GM12878 (cell line): ENCODE results near the gene SP100. TPM values are rescaled to one million over a fixed set of nuclear protein-coding genes. Genes with fewer than 3 reads are reported as not detected.

Source experiments
- BACH1 ChIP-seq: fragments of 450-650 bp; IDR thresholded peaks from 2 replicates; pipeline ENCODE4 v1.6.1; 2017; ENCODE audit warnings: mild to moderate bottlenecking, borderline replicate concordance
- CBX3 ChIP-seq: fragments of 200-600 bp; sonication (generic); IDR thresholded peaks from 2 replicates; pipeline ENCODE4 v1.6.1; 2016; ENCODE audit warnings: low read depth, borderline replicate concordance
- CEBPZ ChIP-seq: fragments of 150-350 bp; IDR thresholded peaks from 2 replicates; pipeline ENCODE4 v1.6.1; 2016; ENCODE audit warnings: low read depth, low read length
- ETV6 ChIP-seq, 2 experiments: fragments of 450-650 bp in 1 of 2; IDR thresholded peaks in 1 of 2; conservative IDR thresholded peaks in 1 of 2; 2 replicates each; pipeline ENCODE4 v1.6.1; 2014; ENCODE audit warnings: antibody characterized with exemption in 1 of 2, borderline replicate concordance in 1 of 2, low read depth in 1 of 2, mild to moderate bottlenecking in 1 of 2, moderate library complexity in 1 of 2
- IKZF2 ChIP-seq, 2 experiments: fragments of 450-650 bp; IDR thresholded peaks; 2 replicates each; pipeline ENCODE4 v1.6.1; 2017; ENCODE audit warnings: mild to moderate bottlenecking in 2 of 2, moderate library complexity in 2 of 2
- KDM1A ChIP-seq: fragments of 200-600 bp; sonication (generic); IDR thresholded peaks from 2 replicates; pipeline ENCODE4 v1.6.1; 2016; ENCODE audit warnings: borderline replicate concordance
- MLLT1 ChIP-seq: fragments of 450-650 bp; IDR thresholded peaks from 2 replicates; pipeline ENCODE4 v1.6.1; 2016; ENCODE audit warnings: mild to moderate bottlenecking
- NR2C2 ChIP-seq: IDR thresholded peaks from 2 replicates; pipeline ENCODE4 v1.6.1; 2011; ENCODE audit warnings: borderline replicate concordance, low read depth; ENCODE audit not compliant: control insufficient read depth, insufficient read length
- NRF1 ChIP-seq: conservative IDR thresholded peaks from 2 replicates; pipeline ENCODE4 v1.6.1; 2011; ENCODE audit warnings: mild to moderate bottlenecking, low read depth, low read length, improper control_type of control experiment
- POU2F2 ChIP-seq: IDR thresholded peaks from 3 replicates; pipeline ENCODE4 v1.6.1; 2011; ENCODE audit warnings: low read depth, mild to moderate bottlenecking, low read length, borderline replicate concordance
- RAD51 ChIP-seq: fragments of 450-650 bp; IDR thresholded peaks from 2 replicates; pipeline ENCODE4 v1.6.1; 2016; ENCODE audit warnings: moderate library complexity, mild to moderate bottlenecking, inconsistent platforms
- SMAD1 ChIP-seq: fragments of 450-650 bp; IDR thresholded peaks from 2 replicates; pipeline ENCODE4 v1.6.1; 2018; ENCODE audit warnings: mild to moderate bottlenecking, low read depth; ENCODE audit not compliant: partially characterized antibody
- SMAD5 ChIP-seq: IDR thresholded peaks from 2 replicates; pipeline ENCODE4 v1.6.1; 2016; ENCODE audit warnings: antibody characterized with exemption, low read depth
- SP1 ChIP-seq: IDR thresholded peaks from one replicate; pipeline ENCODE4 v1.6.1; 2011; ENCODE audit warnings: low read depth, low read length
- SREBF2 ChIP-seq: IDR thresholded peaks from 2 replicates; pipeline ENCODE4 v1.6.1; 2012; ENCODE audit warnings: mild to moderate bottlenecking, low read length
- YBX1 ChIP-seq: fragments of 450-650 bp; IDR thresholded peaks from 2 replicates; pipeline ENCODE4 v1.6.1; 2016; ENCODE audit warnings: antibody characterized with exemption
- ZBED1 ChIP-seq: IDR thresholded peaks from 2 replicates; pipeline ENCODE4 v1.6.1; 2016; ENCODE audit warnings: borderline replicate concordance
- ZNF207 ChIP-seq: fragments of 450-650 bp; IDR thresholded peaks from 2 replicates; pipeline ENCODE4 v1.6.1; 2014; ENCODE audit warnings: antibody characterized with exemption, mild to moderate bottlenecking, borderline replicate concordance
- ZZZ3 ChIP-seq: IDR thresholded peaks from 2 replicates; pipeline ENCODE4 v1.6.1; 2011; ENCODE audit warnings: low read depth; ENCODE audit not compliant: control insufficient read depth, insufficient read length
- polyA plus RNA-seq, 11 experiments: library from polyadenylated mRNA; depleted of rRNA in 4 of 11; unstranded in 6 of 11; stranded (reverse) in 5 of 11; fragments of >200 nt; fragmentation: Nextera tagmentation in 4 of 11; fragmentation: Illumina TruSeq in 1 of 11; extraction: Ambion mirVana in 4 of 11; extraction: Trizol in 1 of 11; gene quantifications; 1 replicate in 1 of 11; 2 replicates in 10 of 11; pipeline versions ENCODE4 v1.2.1 to v1.2.3, GENCODE V29; 2011 to 2016; ENCODE audit warnings: inconsistent platforms in 2 of 11, missing spikeins in 2 of 11, low read depth in 1 of 11
- total RNA-seq, 4 experiments: library from RNA; depleted of rRNA in 3 of 4; stranded (reverse); fragments of >200 nt in 3 of 4; fragmentation: Illumina TruSeq in 1 of 4; extraction: Trizol in 1 of 4; gene quantifications; 2 replicates each; pipeline versions ENCODE4 v1.2.1 to v1.2.3, GENCODE V29; 2013 to 2021
- TF ChIP-seq, protein P1 (sequence below): fragments of 450-650 bp; formaldehyde crosslinking; IDR thresholded peaks from 2 replicates; pipeline ENCODE4 v1.5.0; 2022; ENCODE audit warnings: mild to moderate bottlenecking, missing genetic modification characterization

SP100 gene
- total and polyA plus RNA-seq, 10 of the 15 experiments (the other 5 are each of a cell fraction or from before 2014, with no cell fraction given), result 109 to 239 (median 180) TPM

GRCh38 chr2:230589497-230590015 lies 173.6 kb downstream of the SP100 start (continued):
- TF ChIP-seq, protein P1, sequence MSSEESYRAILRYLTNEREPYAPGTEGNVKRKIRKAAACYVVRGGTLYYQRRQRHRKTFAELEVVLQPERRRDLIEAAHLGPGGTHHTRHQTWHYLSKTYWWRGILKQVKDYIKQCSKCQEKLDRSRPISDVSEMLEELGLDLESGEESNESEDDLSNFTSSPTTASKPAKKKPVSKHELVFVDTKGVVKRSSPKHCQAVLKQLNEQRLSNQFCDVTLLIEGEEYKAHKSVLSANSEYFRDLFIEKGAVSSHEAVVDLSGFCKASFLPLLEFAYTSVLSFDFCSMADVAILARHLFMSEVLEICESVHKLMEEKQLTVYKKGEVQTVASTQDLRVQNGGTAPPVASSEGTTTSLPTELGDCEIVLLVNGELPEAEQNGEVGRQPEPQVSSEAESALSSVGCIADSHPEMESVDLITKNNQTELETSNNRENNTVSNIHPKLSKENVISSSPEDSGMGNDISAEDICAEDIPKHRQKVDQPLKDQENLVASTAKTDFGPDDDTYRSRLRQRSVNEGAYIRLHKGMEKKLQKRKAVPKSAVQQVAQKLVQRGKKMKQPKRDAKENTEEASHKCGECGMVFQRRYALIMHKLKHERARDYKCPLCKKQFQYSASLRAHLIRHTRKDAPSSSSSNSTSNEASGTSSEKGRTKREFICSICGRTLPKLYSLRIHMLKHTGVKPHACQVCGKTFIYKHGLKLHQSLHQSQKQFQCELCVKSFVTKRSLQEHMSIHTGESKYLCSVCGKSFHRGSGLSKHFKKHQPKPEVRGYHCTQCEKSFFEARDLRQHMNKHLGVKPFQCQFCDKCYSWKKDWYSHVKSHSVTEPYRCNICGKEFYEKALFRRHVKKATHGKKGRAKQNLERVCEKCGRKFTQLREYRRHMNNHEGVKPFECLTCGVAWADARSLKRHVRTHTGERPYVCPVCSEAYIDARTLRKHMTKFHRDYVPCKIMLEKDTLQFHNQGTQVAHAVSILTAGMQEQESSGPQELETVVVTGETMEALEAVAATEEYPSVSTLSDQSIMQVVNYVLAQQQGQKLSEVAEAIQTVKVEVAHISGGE (CRISPR knock-in tag), result no peak
- no peak; the same call in 1 of the 2 replicates for TF ChIP-seq MLLT1
- TF ChIP-seq BACH1, result peak; percentile 97
- no peak for TF ChIP-seq KDM1A
- peak; percentile 88 for TF ChIP-seq ZBED1
- TF ChIP-seq ZZZ3, result no peak
- TF ChIP-seq SP1, result peak; percentile 69
- peak; percentile 56; the same call in 1 of the 2 replicates for TF ChIP-seq RAD51
- TF ChIP-seq CBX3, result no peak
- no peak for TF ChIP-seq NRF1
- peak; percentile 93 for TF ChIP-seq POU2F2
- peak; percentile 99 for TF ChIP-seq IKZF2 (IDR thresholded peaks at IDR 0.05)
- no peak for TF ChIP-seq SREBF2
- peak; percentile 81 for TF ChIP-seq SMAD1
- TF ChIP-seq YBX1, result no peak
- no peak; the same call in 1 of the 2 replicates for TF ChIP-seq ZNF207
- TF ChIP-seq SMAD5, result peak; percentile 85
- no peak for TF ChIP-seq NR2C2
- TF ChIP-seq CEBPZ, result no peak
- TF ChIP-seq ETV6 (conservative IDR thresholded peaks at IDR 0.05 in 1 of 2, IDR thresholded peaks at IDR 0.05 in 1 of 2; ENCODE audit: borderline replicate concordance in 1 of 2, low read depth in 1 of 2), result peak in 1 of 2 experiments; percentile 91; a peak in 2 of 4 replicates
